Vagina (tissue), 2 donors: ENCODE measurements around the gene ENKUR. TPM values are rescaled to one million over a fixed set of nuclear protein-coding genes. Genes with fewer than 3 reads are reported as not detected.
A peak's percentile ranks its signal among the peaks of the same experiment; 100 is the strongest.
"Not testable (repeated sequence)": the region's sequence is repeated elsewhere in the genome, so short reads cannot be mapped to it uniquely, and the experiment has no call there.

Experiments
- DNase-seq, 2 donors: peaks; one replicate each; pipeline ENCODE4 v3.0.0-alpha.2; 2017; ENCODE audit errors: extremely low spot score in 2 of 2
- H3K27ac ChIP-seq: fragments of 200-600 bp; sonication (generic); one replicate; pipeline ENCODE4 v1.5.1; 2019
- H3K27me3 ChIP-seq: fragments of 200-600 bp; sonication (generic); one replicate; pipeline ENCODE4 v1.5.1; 2019
- H3K36me3 ChIP-seq, 2 donors: fragments of 200-600 bp; sonication (generic); one replicate each; pipeline ENCODE4 v1.5.1; 2017 to 2019
- H3K4me1 ChIP-seq: fragments of 200-600 bp; sonication (generic); one replicate; pipeline ENCODE4 v1.5.1; 2019
- H3K4me3 ChIP-seq, 2 donors: fragments of 200-600 bp; sonication (generic); 1 replicate in 1 of 2; 2 replicates in 1 of 2; pipeline ENCODE4 v1.5.1; 2016 to 2019
- H3K9me3 ChIP-seq: fragments of 200-600 bp; sonication (generic); one replicate; pipeline ENCODE4 v1.5.1; 2019
- CTCF ChIP-seq, 3 experiments: fragments of 450-650 bp in 2 of 3; fragments of 200-600 bp in 1 of 3; sonication (generic) in 1 of 3; IDR thresholded peaks; one replicate each; pipeline ENCODE4 v1.5.1; 2017 to 2019; ENCODE audit warnings: antibody characterized with exemption in 3 of 3, mild to moderate bottlenecking in 2 of 3, moderate library complexity in 2 of 3
- POLR2A ChIP-seq, 2 donors: fragments of 450-650 bp; IDR thresholded peaks; one replicate each; pipeline ENCODE4 v1.6.1; 2017; ENCODE audit warnings: antibody characterized with exemption in 2 of 2, mild to moderate bottlenecking in 2 of 2, moderate library complexity in 2 of 2
- POLR2AphosphoS5 ChIP-seq, 2 donors: sonication (generic); formaldehyde crosslinking; IDR thresholded peaks; one replicate each; pipeline ENCODE4 v1.9.0; 2017; ENCODE audit warnings: antibody characterized with exemption in 2 of 2, mild to moderate bottlenecking in 2 of 2, low read depth in 1 of 2; ENCODE audit not compliant: insufficient read depth in 1 of 2
- intact Hi-C: fragments of 100-400 bp; cut with DNase I; formaldehyde crosslinking; loops from one replicate; pipeline ENCODE4 v1.15.1; 2023
- total RNA-seq: library from RNA; depleted of rRNA; stranded (reverse); fragments of >200 nt; gene quantifications from one replicate; pipeline ENCODE4 v1.2.3, GENCODE V29; 2016

The ENKUR gene
- total RNA-seq, 1 donor from 2014 or later: not detected

GRCh38 chr10:24958721-24959381 lies 57.1 kb downstream of the ENKUR start:
- Histone ChIP-seq H3K36me3 (no peaks in the 10 kb centered on the region), H3K27me3 (no peaks in the 10 kb centered on the region), H3K4me1 (peaks cover 25% of the 10 kb centered on the region), H3K27ac (peak overlapping the region; percentile 70), H3K4me3 (no peak overlapping the region), H3K9me3 (no peaks in the 10 kb centered on the region)
- TF ChIP-seq CTCF (IDR thresholded peaks at IDR 0.05) (no peak), POLR2AphosphoS5 (IDR thresholded peaks at IDR 0.05; ENCODE audit: insufficient read depth in 1 of 2, low read depth in 1 of 2) (peak in 1 of 2 donors; percentile 6)
- peak in 1 of 2 donors; percentile 92 for DNase-seq
- intact Hi-C loops: no loop called here

DNA sequence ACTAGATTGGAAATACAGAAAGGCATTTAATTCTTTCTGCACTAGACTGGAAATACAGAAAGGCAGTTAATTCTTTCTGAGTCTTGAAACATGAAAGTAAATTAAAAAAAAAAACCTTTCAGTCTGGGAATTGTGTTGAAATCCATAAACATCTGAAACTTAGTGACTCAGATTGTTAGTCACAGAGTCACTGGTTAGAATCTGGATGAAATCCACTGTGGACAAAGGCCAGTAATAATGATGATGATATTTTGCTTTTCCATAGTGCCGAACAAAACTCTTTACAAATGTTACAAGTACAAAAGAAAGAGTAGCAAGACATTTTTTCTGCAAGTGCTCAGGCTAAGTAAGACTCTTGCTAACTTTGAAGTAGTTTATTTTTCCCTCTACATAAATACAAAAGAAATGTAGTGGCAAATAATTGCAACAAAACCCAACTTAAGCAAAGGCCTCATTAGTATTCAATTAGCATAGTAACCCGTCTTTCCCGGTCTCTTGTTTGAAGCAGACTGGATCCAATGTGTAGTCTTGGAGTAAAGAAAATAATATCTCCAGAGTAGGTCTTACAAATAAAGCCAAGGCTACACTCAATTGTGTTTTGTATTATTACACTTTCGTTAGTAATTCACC lies 57.8 kb downstream of the ENKUR start:
- H3K27me3 ChIP-seq: no peaks in the 10 kb centered on the region
- peaks cover 31% of the 10 kb centered on the region for H3K4me1 ChIP-seq
- intact Hi-C loops: no loop called here
- no peaks in the 10 kb centered on the region for H3K36me3 ChIP-seq
- no peaks in the 10 kb centered on the region for H3K9me3 ChIP-seq
- no peak overlapping the region for H3K4me3 ChIP-seq
- peak overlapping the region; percentile 70 for H3K27ac ChIP-seq
- no peak for DNase-seq
- TF ChIP-seq CTCF (IDR thresholded peaks at IDR 0.05) (no peak), POLR2AphosphoS5 (IDR thresholded peaks at IDR 0.05; ENCODE audit: insufficient read depth in 1 of 2, low read depth in 1 of 2) (peak; percentile 7 to 71)

- peak overlapping the region; percentile 70 for H3K27ac ChIP-seq
- H3K27me3 ChIP-seq, H3K36me3 ChIP-seq, H3K4me3 ChIP-seq, H3K9me3 ChIP-seq, DNase-seq, intact Hi-C loops: not testable (repeated sequence)
- peaks cover 34% of the 10 kb centered on the region for H3K4me1 ChIP-seq
Observed at GRCh38 chr10:24957624-24958051, 58.3 kb downstream of the ENKUR start.

DNA sequence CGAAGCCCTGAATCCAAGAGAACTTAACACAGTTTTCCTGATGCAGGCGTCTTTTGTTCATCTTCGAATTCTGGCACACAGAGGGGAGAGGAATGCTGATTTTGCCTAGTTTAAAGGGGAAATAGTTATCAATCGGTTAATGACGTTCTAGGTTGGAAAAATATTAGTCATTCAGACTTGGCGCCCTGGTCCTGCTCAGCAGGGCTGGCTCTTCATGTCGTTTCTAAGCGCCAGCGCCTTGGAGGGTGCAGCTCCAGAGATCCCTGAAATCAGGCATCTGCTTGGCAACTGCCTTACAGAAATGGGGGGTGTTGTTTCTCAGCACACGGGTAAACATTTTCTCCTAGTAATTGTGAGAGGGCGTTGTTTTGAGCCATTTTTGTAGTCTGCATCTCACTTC lies 62.3 kb downstream of the ENKUR start:
- no peak for TF ChIP-seq POLR2A (IDR thresholded peaks at IDR 0.05)
- no peak for TF ChIP-seq POLR2AphosphoS5 (IDR thresholded peaks at IDR 0.05; ENCODE audit: insufficient read depth in 1 of 2, low read depth in 1 of 2)
- DNase-seq: no peak
- H3K4me1 ChIP-seq: peaks cover 44% of the 10 kb centered on the region
- intact Hi-C loops: loop anchor here (2.0 kb wide), 1 partner anchor 231 kb away; the partner anchor contains the start of gene ARHGAP21
- H3K36me3 ChIP-seq: no peaks in the 10 kb centered on the region
- H3K4me3 ChIP-seq: peak overlapping the region in 1 of 2 donors; percentile 67
- H3K27me3 ChIP-seq: no peaks in the 10 kb centered on the region
- peak overlapping the region; percentile 90 for H3K27ac ChIP-seq
- no peaks in the 10 kb centered on the region for H3K9me3 ChIP-seq

DNA sequence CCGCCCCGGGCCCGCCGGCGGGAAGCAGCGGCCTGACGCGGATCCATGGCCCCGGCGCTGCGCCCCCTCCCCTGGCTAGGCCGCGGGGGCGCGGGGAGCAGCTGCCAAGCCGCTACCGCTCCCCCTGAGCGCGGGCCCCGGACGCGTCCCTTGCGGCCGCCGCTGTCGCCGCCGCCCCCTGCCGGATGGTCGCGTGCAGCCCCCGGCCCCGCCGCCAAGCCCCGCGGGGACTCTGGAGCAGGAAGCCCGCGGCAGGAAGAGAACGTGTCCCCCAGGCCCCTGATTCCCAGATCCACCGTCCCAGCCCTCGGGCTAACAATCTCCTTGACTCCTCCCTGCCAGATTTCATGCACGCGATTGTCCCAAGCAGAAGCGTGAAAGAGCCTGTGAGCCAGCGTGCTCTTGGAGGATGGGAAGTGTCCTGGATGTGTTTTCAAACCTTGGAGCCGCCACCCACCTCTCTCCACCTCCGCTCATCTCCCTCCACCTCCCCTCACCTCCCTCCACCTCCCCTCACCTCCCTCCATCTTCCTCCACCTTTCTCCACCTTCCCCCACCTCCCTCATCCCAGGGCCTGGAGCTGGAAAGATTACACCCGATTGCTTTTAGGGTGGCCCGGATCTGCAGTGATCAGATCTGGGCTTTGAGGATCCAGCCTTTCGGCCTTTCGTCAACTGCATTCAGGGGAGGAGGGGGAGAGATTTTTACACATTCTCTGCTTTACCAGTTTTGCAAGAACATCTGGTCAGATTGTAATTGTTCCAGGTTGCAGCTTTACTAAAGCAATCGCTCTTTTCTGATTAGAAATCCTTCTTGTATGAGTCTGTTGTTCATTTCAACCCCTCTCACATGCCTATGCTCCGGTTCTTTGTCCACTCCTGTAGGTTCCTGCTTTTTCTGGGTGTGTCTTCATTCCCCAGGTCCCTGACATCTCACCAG lies 63.0 kb downstream of the ENKUR start:
- H3K4me3 ChIP-seq: peak overlapping the region; percentile 67 to 84
- H3K27me3 ChIP-seq: no peaks in the 10 kb centered on the region
- H3K36me3 ChIP-seq: no peaks in the 10 kb centered on the region
- H3K9me3 ChIP-seq: no peaks in the 10 kb centered on the region
- peak overlapping the region; percentile 90 for H3K27ac ChIP-seq
- H3K4me1 ChIP-seq: peaks cover 37% of the 10 kb centered on the region
- intact Hi-C loops: loop anchor here (2.0 kb wide), 1 partner anchor 230 kb away; the partner anchor contains the start of gene ARHGAP21
- DNase-seq: no peak
- TF ChIP-seq POLR2AphosphoS5 (IDR thresholded peaks at IDR 0.05; ENCODE audit: insufficient read depth in 1 of 2, low read depth in 1 of 2) (no peak), POLR2A (IDR thresholded peaks at IDR 0.05) (no peak), CTCF (IDR thresholded peaks at IDR 0.05) (peak in 1 of 3 experiments; percentile 29)
